HepG2 (cell line): ENCODE measurements around the gene LHX1. TPM values are rescaled to one million over a fixed set of nuclear protein-coding genes. Genes with fewer than 3 reads are reported as not detected.

Source experiments
- ATAC-seq: fragments of 200-7000 bp; cut with Tn5 transposase; 3 replicates; pipeline ENCODE4 v1.9.1; 2020; ENCODE audit warnings: mild to moderate bottlenecking, moderate library complexity
- BruUV-seq: library from RNA; stranded (reverse); fragments of 400-500 nt; replicated peaks from 2 replicates; lab custom pipeline; 2021; lab: Mats Ljungman, UMichigan
- CTCF ChIA-PET: fragments of 300-600 bp; formaldehyde crosslinking; extraction: SDS; loops from one replicate; lab custom pipeline; 2021; ENCODE audit warnings: low total read pairs, inconsistent platforms, low intra/inter-chr PET ratio; lab: Yijun Ruan, JAX
- POLR2A ChIA-PET: fragments of 350-600 bp; sonication (Branson Sonifier 250); formaldehyde crosslinking; loops from one replicate; lab custom pipeline; 2020; ENCODE audit warnings: antibody characterized with exemption, inconsistent platforms; lab: Yijun Ruan, JAX
- DNase-seq: peaks from one replicate; pipeline ENCODE4 v3.0.0-alpha.2; 2015; ENCODE audit warnings: low spot score
- FAIRE-seq: peaks from 3 replicates; lab custom pipeline; 2011; peaks lifted over from hg19 to GRCh38; lab: Jason Lieb, UNC
- H2AFZ ChIP-seq: one replicate; pipeline ENCODE4 v1.6.1; 2011; ENCODE audit warnings: low read length, inconsistent platforms
- H3K27ac ChIP-seq: fragments of 300-600 bp; 3 replicates; pipeline ENCODE4 v1.8.0; 2011; ENCODE audit warnings: mixed run types, mild to moderate bottlenecking, mixed read lengths, low read length, inconsistent platforms; ENCODE audit not compliant: insufficient read depth; ENCODE audit errors: extremely low read length
- H3K27me3 ChIP-seq, 2 experiments: fragments of 200-600 bp in 1 of 2; 2 replicates in 1 of 2; 3 replicates in 1 of 2; pipeline versions ENCODE4 v1.6.0 to v1.8.0; 2011; ENCODE audit warnings: low read length in 2 of 2, mild to moderate bottlenecking in 2 of 2, moderate library complexity in 2 of 2, inconsistent platforms in 1 of 2; ENCODE audit not compliant: insufficient read depth in 2 of 2, control insufficient read depth in 1 of 2
- H3K36me3 ChIP-seq, 2 experiments: fragments of 200-600 bp in 1 of 2; replicated peaks in 1 of 2; 2 replicates in 1 of 2; 3 replicates in 1 of 2; pipeline versions ENCODE4 v1.5.1 to v1.8.0; 2011; ENCODE audit warnings: low read length in 2 of 2, inconsistent platforms in 1 of 2; ENCODE audit not compliant: insufficient read depth in 2 of 2, control insufficient read depth in 1 of 2
- H3K4me1 ChIP-seq: 2 replicates; pipeline ENCODE4 v1.5.1; 2012; ENCODE audit warnings: low read length, inconsistent platforms; ENCODE audit not compliant: insufficient read depth
- H3K4me2 ChIP-seq: 2 replicates; pipeline ENCODE4 v1.6.0; 2011; ENCODE audit warnings: low read depth, low read length, inconsistent platforms
- H3K4me3 ChIP-seq, 3 experiments: fragments of 200-600 bp in 1 of 3; sonication (generic), shearing (Covaris generic) in 1 of 3; replicated peaks in 1 of 3; 2 replicates each; pipeline ENCODE4 v1.5.1; 2011 to 2016; ENCODE audit warnings: low read length in 3 of 3, inconsistent platforms in 2 of 3, low read depth in 2 of 3, mild to moderate bottlenecking in 2 of 3, control low read depth in 1 of 3, mixed read lengths in 1 of 3; ENCODE audit not compliant: insufficient read depth in 1 of 3
- H3K79me2 ChIP-seq: one replicate; pipeline ENCODE4 v1.6.1; 2011; ENCODE audit warnings: low read length, inconsistent platforms; ENCODE audit not compliant: insufficient read depth
- H3K9ac ChIP-seq: 2 replicates; pipeline ENCODE4 v1.6.0; 2011; ENCODE audit warnings: mild to moderate bottlenecking, low read depth, low read length, inconsistent platforms; ENCODE audit not compliant: insufficient read depth
- H3K9me3 ChIP-seq: 2 replicates; pipeline ENCODE4 v1.5.1; 2012; ENCODE audit warnings: mild to moderate bottlenecking, low read length
- H4K20me1 ChIP-seq: 2 replicates; pipeline ENCODE4 v1.6.0; 2011; ENCODE audit warnings: inconsistent platforms, mild to moderate bottlenecking, low read length, moderate library complexity; ENCODE audit not compliant: insufficient read depth
- GMEB1 ChIP-seq: sonication (generic); formaldehyde crosslinking; IDR thresholded peaks from 2 replicates; pipeline ENCODE4 v1.5.1; 2020; ENCODE audit warnings: missing genetic modification reagents, mild to moderate bottlenecking, borderline replicate concordance
- HOXA7 ChIP-seq: sonication (generic); formaldehyde crosslinking; IDR thresholded peaks from 2 replicates; pipeline ENCODE4 v1.8.1; 2022; ENCODE audit warnings: mild to moderate bottlenecking, missing genetic modification reagents, moderate library complexity
- ZNF253 ChIP-seq: sonication (generic); formaldehyde crosslinking; IDR thresholded peaks from 2 replicates; pipeline ENCODE4 v1.8.0; 2022; ENCODE audit warnings: mild to moderate bottlenecking, missing genetic modification reagents, borderline replicate concordance
- ZNF766 ChIP-seq: sonication (generic); formaldehyde crosslinking; IDR thresholded peaks from 2 replicates; pipeline ENCODE4 v1.5.0; 2020; ENCODE audit warnings: missing genetic modification reagents, borderline replicate concordance
- WGBS: methylation state at CpG from one replicate; pipeline ENCODE4 v1.1.6; 2017; ENCODE audit warnings: low lambda C conversion rate; 5-methylcytosine and 5-hydroxymethylcytosine counted together
- in situ Hi-C: cut with HindIII; loops from 2 replicates; pipeline ENCODE4 v1.10.0; 2017; ENCODE audit warnings: low pct_unique_long_range_greater_than_20kb; ENCODE audit not compliant: extremely low pct_ligation_motif_present
- intact Hi-C: fragments of 100-400 bp; cut with micrococcal nuclease; formaldehyde crosslinking; loops from one replicate; pipeline ENCODE4 v1.10.0; 2022; ENCODE audit not compliant: unreplicated experiment
- polyA plus RNA-seq, 8 experiments: library from polyadenylated mRNA; depleted of rRNA in 3 of 8; stranded (reverse) in 7 of 8; unstranded in 1 of 8; fragments of >200 nt; fragmentation: Illumina TruSeq in 4 of 8; extraction: Trizol in 4 of 8; gene quantifications; 2 replicates each; pipeline versions ENCODE4 v1.2.1 to v1.2.3, GENCODE V29; 2011 to 2016; ENCODE audit warnings: low read depth in 4 of 8, missing spikeins in 1 of 8, mixed read lengths in 1 of 8; ENCODE audit not compliant: insufficient read depth in 1 of 8
- total RNA-seq, 5 experiments: library from RNA; depleted of rRNA; stranded (reverse); fragments of >200 nt; fragmentation: Illumina TruSeq; extraction: Trizol; gene quantifications; 2 replicates each; pipeline ENCODE4 v1.2.3, GENCODE V29; 2016; ENCODE audit warnings: low read depth in 1 of 5
- TF ChIP-seq, protein P1 (sequence below): sonication (generic); formaldehyde crosslinking; IDR thresholded peaks from 2 replicates; pipeline ENCODE4 v1.5.0; 2020; ENCODE audit warnings: mild to moderate bottlenecking, missing genetic modification reagents
- TF ChIP-seq, protein P2 (sequence below): sonication (generic); formaldehyde crosslinking; conservative IDR thresholded peaks from 2 replicates; pipeline ENCODE4 v1.4.0; 2020; ENCODE audit warnings: mild to moderate bottlenecking, missing genetic modification reagents, moderate library complexity

The LHX1 gene
- total and polyA plus RNA-seq, 2 of the 13 experiments (the other 11 are each of a cell fraction or from before 2014, with no cell fraction given) = not detected

GRCh38 chr17:36928471-36929345 lies 8.6 kb upstream of the LHX1 start (continued):
- TF ChIP-seq, protein P1, sequence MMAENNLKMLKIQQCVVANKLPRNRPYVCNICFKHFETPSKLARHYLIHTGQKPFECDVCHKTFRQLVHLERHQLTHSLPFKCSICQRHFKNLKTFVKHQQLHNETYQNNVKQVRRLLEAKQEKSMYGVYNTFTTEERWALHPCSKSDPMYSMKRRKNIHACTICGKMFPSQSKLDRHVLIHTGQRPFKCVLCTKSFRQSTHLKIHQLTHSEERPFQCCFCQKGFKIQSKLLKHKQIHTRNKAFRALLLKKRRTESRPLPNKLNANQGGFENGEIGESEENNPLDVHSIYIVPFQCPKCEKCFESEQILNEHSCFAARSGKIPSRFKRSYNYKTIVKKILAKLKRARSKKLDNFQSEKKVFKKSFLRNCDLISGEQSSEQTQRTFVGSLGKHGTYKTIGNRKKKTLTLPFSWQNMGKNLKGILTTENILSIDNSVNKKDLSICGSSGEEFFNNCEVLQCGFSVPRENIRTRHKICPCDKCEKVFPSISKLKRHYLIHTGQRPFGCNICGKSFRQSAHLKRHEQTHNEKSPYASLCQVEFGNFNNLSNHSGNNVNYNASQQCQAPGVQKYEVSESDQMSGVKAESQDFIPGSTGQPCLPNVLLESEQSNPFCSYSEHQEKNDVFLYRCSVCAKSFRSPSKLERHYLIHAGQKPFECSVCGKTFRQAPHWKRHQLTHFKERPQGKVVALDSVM (CRISPR knock-in tag) = no peak
- TF ChIP-seq ZNF253 (CRISPR knock-in tag) (no peak), ZNF766 (CRISPR knock-in tag) (no peak)
- TF ChIP-seq, all 625 proteins: peak for 0

GRCh38 chr17:36929851-36930582 lies 7.3 kb upstream of the LHX1 start:
- intact Hi-C loops = no loop called here
- in situ Hi-C loops = no loop called here
- H3K4me3 ChIP-seq = no peak overlapping the region
- H3K27ac ChIP-seq = no peak overlapping the region
- ChIA-PET POLR2A (no interaction called here), CTCF (no interaction called here)
- H3K9me3 ChIP-seq = no peaks in the 10 kb centered on the region
- H3K4me2 ChIP-seq = no peak overlapping the region
- no peaks in the 10 kb centered on the region for H3K79me2 ChIP-seq
- BruUV-seq = no TSS peak
- H3K27me3 ChIP-seq = peaks cover 23 to 77% of the 10 kb centered on the region in 2 experiments
- FAIRE-seq (no peak), DNase-seq (no peak), ATAC-seq (no peak)
- H4K20me1 ChIP-seq = peaks cover 2% of the 10 kb centered on the region; the same call in 1 of the 2 replicates
- no peak overlapping the region for H2AFZ ChIP-seq
- no peak overlapping the region for H3K9ac ChIP-seq
- H3K4me1 ChIP-seq = peaks cover 17% of the 10 kb centered on the region
- 17% methylated on average over 16 of the region's 16 CpGs for WGBS
- H3K36me3 ChIP-seq = no peaks in the 10 kb centered on the region
- TF ChIP-seq, protein P2, sequence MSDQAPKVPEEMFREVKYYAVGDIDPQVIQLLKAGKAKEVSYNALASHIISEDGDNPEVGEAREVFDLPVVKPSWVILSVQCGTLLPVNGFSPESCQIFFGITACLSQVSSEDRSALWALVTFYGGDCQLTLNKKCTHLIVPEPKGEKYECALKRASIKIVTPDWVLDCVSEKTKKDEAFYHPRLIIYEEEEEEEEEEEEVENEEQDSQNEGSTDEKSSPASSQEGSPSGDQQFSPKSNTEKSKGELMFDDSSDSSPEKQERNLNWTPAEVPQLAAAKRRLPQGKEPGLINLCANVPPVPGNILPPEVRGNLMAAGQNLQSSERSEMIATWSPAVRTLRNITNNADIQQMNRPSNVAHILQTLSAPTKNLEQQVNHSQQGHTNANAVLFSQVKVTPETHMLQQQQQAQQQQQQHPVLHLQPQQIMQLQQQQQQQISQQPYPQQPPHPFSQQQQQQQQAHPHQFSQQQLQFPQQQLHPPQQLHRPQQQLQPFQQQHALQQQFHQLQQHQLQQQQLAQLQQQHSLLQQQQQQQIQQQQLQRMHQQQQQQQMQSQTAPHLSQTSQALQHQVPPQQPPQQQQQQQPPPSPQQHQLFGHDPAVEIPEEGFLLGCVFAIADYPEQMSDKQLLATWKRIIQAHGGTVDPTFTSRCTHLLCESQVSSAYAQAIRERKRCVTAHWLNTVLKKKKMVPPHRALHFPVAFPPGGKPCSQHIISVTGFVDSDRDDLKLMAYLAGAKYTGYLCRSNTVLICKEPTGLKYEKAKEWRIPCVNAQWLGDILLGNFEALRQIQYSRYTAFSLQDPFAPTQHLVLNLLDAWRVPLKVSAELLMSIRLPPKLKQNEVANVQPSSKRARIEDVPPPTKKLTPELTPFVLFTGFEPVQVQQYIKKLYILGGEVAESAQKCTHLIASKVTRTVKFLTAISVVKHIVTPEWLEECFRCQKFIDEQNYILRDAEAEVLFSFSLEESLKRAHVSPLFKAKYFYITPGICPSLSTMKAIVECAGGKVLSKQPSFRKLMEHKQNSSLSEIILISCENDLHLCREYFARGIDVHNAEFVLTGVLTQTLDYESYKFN (CRISPR knock-in tag) = no peak
- no peak for TF ChIP-seq GMEB1
- TF ChIP-seq HOXA7 (CRISPR knock-in tag) = no peak
- TF ChIP-seq, protein P1 (CRISPR knock-in tag) = no peak
